NK-92 (cell line): Measurements from ENCODE around the gene DCST1.

Experiments
- DNase-seq: peaks from one replicate; lab custom pipeline; 2025; ENCODE audit not compliant: unreplicated experiment; lab: John Stamatoyannopoulos, UW

Gene DCST1

GRCh38 chr1:155085504-155086127 lies 52.0 kb downstream of the DCST1 start:
- no peak for DNase-seq

GRCh38 chr1:155086128-155086741 lies 52.6 kb downstream of the DCST1 start:
- DNase-seq: no peak

- no peak for DNase-seq
Observed at GRCh38 chr1:155086856-155087535, 53.4 kb downstream of the DCST1 start.

- no peak for DNase-seq
Observed at GRCh38 chr1:155091071-155092051, 57.7 kb downstream of the DCST1 start.

- DNase-seq: no peak
Observed at GRCh38 chr1:155092131-155092530, 58.5 kb downstream of the DCST1 start.

GRCh38 chr1:155092641-155093040 lies 59.0 kb downstream of the DCST1 start:
- no peak for DNase-seq

- no peak for DNase-seq
Observed at GRCh38 chr1:155093911-155094621, 60.4 kb downstream of the DCST1 start.

GRCh38 chr1:155094622-155094948 lies 61.0 kb downstream of the DCST1 start:
- DNase-seq: no peak

- DNase-seq: no peak
Observed at GRCh38 chr1:155099331-155099730, 65.7 kb downstream of the DCST1 start.
